ENCODE measurements around the gene BMP4.

Gene BMP4

DNA sequence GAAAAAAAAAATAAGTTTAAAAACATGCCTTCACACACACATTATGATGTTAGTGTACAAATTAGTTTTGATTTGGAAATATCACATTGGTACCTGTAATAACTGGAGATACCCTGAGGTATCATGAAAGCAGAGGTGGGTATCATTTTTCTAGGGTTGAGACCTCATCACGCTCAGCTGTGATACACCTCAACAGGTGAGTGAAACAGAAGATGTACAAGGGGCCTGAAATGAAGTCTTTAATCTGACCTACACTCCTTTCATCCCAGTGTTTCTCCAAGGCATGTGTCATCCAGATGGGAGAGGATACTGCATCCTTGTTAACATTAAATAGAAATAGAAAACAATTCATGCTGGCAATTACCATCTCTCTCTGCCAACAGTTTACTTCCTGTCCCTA is 7.4 kb downstream of the BMP4 start:
- 100% methylated on average over 1 of the region's 1 CpG for WGBS
- Histone ChIP-seq H3K4me3 (ENCODE audit: insufficient read depth in 1 of 2, low read depth in 1 of 2, low read length in 2 of 2) (no peak overlapping the region), H3K23ac (ENCODE audit: low read length in 2 of 2) (no peak overlapping the region), H2AFZ (ENCODE audit: low read depth, low read length) (no peak overlapping the region), H3K79me1 (replicated peaks; ENCODE audit: low read length, poor library complexity, severe bottlenecking) (peaks cover 8% of the 10 kb centered on the region), H2BK12ac (ENCODE audit: low read length in 2 of 2) (no peak overlapping the region), H3K4me1 (ENCODE audit: control insufficient read depth, insufficient read depth, low read depth, low read length) (peaks cover 23% of the 10 kb centered on the region), H3K9ac (ENCODE audit: low read length) (no peak overlapping the region), H2AK5ac (ENCODE audit: low read length, severe bottlenecking) (no peak overlapping the region), H2BK15ac (ENCODE audit: low read depth, poor library complexity, severe bottlenecking) (no peak overlapping the region), H3K27ac (ENCODE audit: low read length, poor library complexity, severe bottlenecking) (no peak overlapping the region), H3K36me3 (ENCODE audit: control insufficient read depth in 1 of 2, insufficient read depth in 2 of 2, low read depth in 1 of 2, low read length in 2 of 2) (peaks cover 15 to 34% of the 10 kb centered on the region in 2 experiments), H3K4me2 (ENCODE audit: low read length, poor library complexity, severe bottlenecking) (no peak overlapping the region), H3K18ac (ENCODE audit: low read depth in 1 of 2, low read length in 2 of 2) (no peak overlapping the region), H4K8ac (ENCODE audit: low read length) (no peak overlapping the region), H3K14ac (ENCODE audit: low read length in 2 of 2) (no peak overlapping the region), H3K27me3 (ENCODE audit: control insufficient read depth in 1 of 2, insufficient read depth in 1 of 2, low read length in 2 of 2) (no peaks in the 10 kb centered on the region), H2BK5ac (ENCODE audit: low read depth, low read length, poor library complexity, severe bottlenecking) (no peak overlapping the region), H3K4ac (ENCODE audit: low read depth in 1 of 2, low read length in 2 of 2) (no peak overlapping the region), H2BK120ac (ENCODE audit: low read depth, low read length) (no peak overlapping the region), H3K9me3 (ENCODE audit: control insufficient read depth, low read length) (no peaks in the 10 kb centered on the region), H4K91ac (ENCODE audit: low read length) (no peak overlapping the region)
- no peak for DNase-seq

DNA sequence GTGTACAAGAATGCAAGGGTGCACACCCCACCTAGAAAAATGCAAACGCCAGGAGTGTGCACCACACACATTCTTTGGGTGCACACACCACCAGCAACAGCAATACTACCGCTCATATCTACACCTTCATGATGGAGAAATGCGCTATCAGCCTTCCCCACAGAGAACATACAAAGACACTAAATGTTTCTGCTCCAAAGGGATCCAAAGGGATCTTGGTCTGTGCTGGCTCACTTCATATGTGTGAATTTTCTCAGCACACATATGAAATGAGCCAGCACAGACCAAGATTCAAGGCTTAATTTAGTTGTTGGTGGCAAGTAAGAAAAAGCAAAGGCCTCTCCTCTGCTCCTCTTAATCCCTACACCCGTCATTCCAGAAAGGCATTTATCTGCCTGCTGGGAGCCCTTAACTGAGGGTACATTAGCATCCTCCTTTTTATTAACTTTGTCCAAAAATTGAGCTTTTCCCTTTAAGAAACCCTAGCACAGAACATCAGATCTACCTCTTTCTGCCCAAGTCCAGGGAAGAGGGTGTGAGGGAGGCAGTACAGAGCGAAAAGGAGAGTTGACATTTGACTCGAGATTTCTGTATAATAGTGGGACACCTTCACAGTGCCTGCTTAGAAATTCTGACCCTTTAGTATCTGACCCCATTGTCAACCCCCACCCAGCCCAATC is 8.3 kb downstream of the BMP4 start:
- Histone ChIP-seq H3K14ac (ENCODE audit: low read length in 2 of 2) (no peak overlapping the region), H2BK15ac (ENCODE audit: low read depth, poor library complexity, severe bottlenecking) (no peak overlapping the region), H3K9ac (ENCODE audit: low read length) (no peak overlapping the region), H3K4me2 (ENCODE audit: low read length, poor library complexity, severe bottlenecking) (no peak overlapping the region), H2BK120ac (ENCODE audit: low read depth, low read length) (no peak overlapping the region), H2AK5ac (ENCODE audit: low read length, severe bottlenecking) (peak overlapping the region; percentile 41), H3K4ac (ENCODE audit: low read depth in 1 of 2, low read length in 2 of 2) (no peak overlapping the region), H4K8ac (ENCODE audit: low read length) (no peak overlapping the region), H3K79me1 (replicated peaks; ENCODE audit: low read length, poor library complexity, severe bottlenecking) (peaks cover 8% of the 10 kb centered on the region), H3K36me3 (ENCODE audit: control insufficient read depth in 1 of 2, insufficient read depth in 2 of 2, low read depth in 1 of 2, low read length in 2 of 2) (peaks cover 15 to 34% of the 10 kb centered on the region in 2 experiments), H2AFZ (ENCODE audit: low read depth, low read length) (no peak overlapping the region), H3K23ac (ENCODE audit: low read length in 2 of 2) (no peak overlapping the region), H2BK12ac (ENCODE audit: low read length in 2 of 2) (no peak overlapping the region), H3K18ac (ENCODE audit: low read depth in 1 of 2, low read length in 2 of 2) (no peak overlapping the region), H4K91ac (ENCODE audit: low read length) (no peak overlapping the region), H3K27ac (ENCODE audit: low read length, poor library complexity, severe bottlenecking) (no peak overlapping the region), H3K9me3 (ENCODE audit: control insufficient read depth, low read length) (no peaks in the 10 kb centered on the region), H3K4me1 (ENCODE audit: control insufficient read depth, insufficient read depth, low read depth, low read length) (peaks cover 20% of the 10 kb centered on the region), H3K27me3 (ENCODE audit: control insufficient read depth in 1 of 2, insufficient read depth in 1 of 2, low read length in 2 of 2) (no peaks in the 10 kb centered on the region), H3K4me3 (ENCODE audit: insufficient read depth in 1 of 2, low read depth in 1 of 2, low read length in 2 of 2) (no peak overlapping the region), H2BK5ac (ENCODE audit: low read depth, low read length, poor library complexity, severe bottlenecking) (no peak overlapping the region)
- WGBS: 69% methylated on average over 4 of the region's 6 CpGs
- DNase-seq: no peak

DNA sequence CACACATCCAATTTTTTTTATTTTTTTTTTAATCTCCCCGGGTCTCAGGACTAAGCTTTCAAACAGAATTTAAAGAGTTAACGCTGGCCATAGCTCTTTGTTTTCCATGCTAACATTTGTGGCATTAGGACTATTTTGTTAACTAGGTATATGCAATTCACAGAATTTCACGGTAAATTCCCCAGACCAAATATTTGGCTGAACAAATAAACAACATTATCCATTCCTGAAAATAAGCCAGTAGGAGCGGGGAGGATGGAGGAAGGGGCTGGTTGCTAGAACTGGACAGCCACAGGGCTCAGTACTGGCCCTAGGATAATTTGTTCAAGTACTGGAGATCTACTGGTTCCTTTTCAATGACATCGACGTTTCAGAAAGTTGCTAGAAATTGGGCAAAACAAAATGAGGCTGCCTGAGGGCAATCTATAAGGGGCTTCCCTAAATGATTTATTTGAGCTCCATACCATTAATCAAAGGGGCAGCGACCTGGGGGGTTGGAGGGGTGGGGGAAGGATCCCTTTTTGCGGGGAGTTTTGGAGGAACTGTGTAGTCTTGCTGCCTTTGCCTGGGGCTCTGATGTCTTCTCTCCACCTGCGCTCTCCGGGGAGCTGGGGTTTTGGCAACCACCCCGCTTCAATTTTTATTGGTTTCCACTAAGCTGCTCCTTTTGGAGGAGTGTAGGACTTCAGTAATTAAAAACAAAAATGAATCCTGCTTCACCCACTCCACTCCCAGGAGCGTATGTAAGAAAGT is 9.0 kb downstream of the BMP4 start:
- 45% methylated on average over 8 of the region's 12 CpGs for WGBS

DNA sequence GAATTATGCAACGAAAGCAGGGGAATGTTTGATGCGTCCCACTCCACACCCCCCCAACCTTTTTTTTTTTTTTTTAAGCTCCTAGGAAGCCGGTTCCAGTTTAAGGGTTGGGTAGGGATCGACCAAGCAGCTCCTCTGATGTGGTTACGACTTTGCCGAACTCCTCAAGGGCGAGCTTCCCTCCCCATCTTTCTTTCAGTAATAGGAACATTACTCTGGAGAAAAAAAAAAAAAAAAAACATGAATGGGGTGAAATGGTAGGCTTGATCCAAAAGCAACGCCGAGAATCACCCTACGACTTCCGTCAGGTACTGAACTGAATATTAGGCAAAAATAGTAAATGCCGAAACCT is 9.6 kb downstream of the BMP4 start:
- H3K27ac ChIP-seq (ENCODE audit: low read length, poor library complexity, severe bottlenecking): no peak overlapping the region
- H3K4me2 ChIP-seq (ENCODE audit: low read length, poor library complexity, severe bottlenecking): peak overlapping the region; percentile 98
- H3K36me3 ChIP-seq (ENCODE audit: control insufficient read depth in 1 of 2, insufficient read depth in 2 of 2, low read depth in 1 of 2, low read length in 2 of 2): peaks cover 15 to 33% of the 10 kb centered on the region in 2 experiments
- H2AK5ac ChIP-seq (ENCODE audit: low read length, severe bottlenecking): no peak overlapping the region
- H3K4me1 ChIP-seq (ENCODE audit: control insufficient read depth, insufficient read depth, low read depth, low read length): peaks cover 19% of the 10 kb centered on the region
- H2AFZ ChIP-seq (ENCODE audit: low read depth, low read length): no peak overlapping the region
- peak overlapping the region in 1 of 2 experiments; percentile 92 for H3K23ac ChIP-seq (ENCODE audit: low read length in 2 of 2)
- H2BK15ac ChIP-seq (ENCODE audit: low read depth, poor library complexity, severe bottlenecking): no peak overlapping the region
- peak overlapping the region; percentile 11 for H2BK120ac ChIP-seq (ENCODE audit: low read depth, low read length)
- no peak for DNase-seq
- no peaks in the 10 kb centered on the region for H3K9me3 ChIP-seq (ENCODE audit: control insufficient read depth, low read length)
- H3K18ac ChIP-seq (ENCODE audit: low read depth in 1 of 2, low read length in 2 of 2): no peak overlapping the region
- H3K27me3 ChIP-seq (ENCODE audit: control insufficient read depth in 1 of 2, insufficient read depth in 1 of 2, low read length in 2 of 2): no peaks in the 10 kb centered on the region
- no peak overlapping the region for H2BK12ac ChIP-seq (ENCODE audit: low read length in 2 of 2)
- H3K4ac ChIP-seq (ENCODE audit: low read depth in 1 of 2, low read length in 2 of 2): peak overlapping the region in 1 of 2 experiments; percentile 13
- no peak overlapping the region for H4K91ac ChIP-seq (ENCODE audit: low read length)
- WGBS: 68% methylated on average over 5 of the region's 12 CpGs
- H3K4me3 ChIP-seq (ENCODE audit: insufficient read depth in 1 of 2, low read depth in 1 of 2, low read length in 2 of 2): peak overlapping the region in 1 of 2 experiments; percentile 61
- no peak overlapping the region for H3K14ac ChIP-seq (ENCODE audit: low read length in 2 of 2)
- no peak overlapping the region for H4K8ac ChIP-seq (ENCODE audit: low read length)
- no peak overlapping the region for H3K9ac ChIP-seq (ENCODE audit: low read length)
- no peak overlapping the region for H2BK5ac ChIP-seq (ENCODE audit: low read depth, low read length, poor library complexity, severe bottlenecking)
- peaks cover 8% of the 10 kb centered on the region for H3K79me1 ChIP-seq (replicated peaks; ENCODE audit: low read length, poor library complexity, severe bottlenecking)

More for the DNA sequence above, 9.0 kb downstream of the BMP4 start:
- Histone ChIP-seq H4K91ac (ENCODE audit: low read length) (no peak overlapping the region), H3K79me1 (replicated peaks; ENCODE audit: low read length, poor library complexity, severe bottlenecking) (peaks cover 8% of the 10 kb centered on the region), H3K36me3 (ENCODE audit: control insufficient read depth in 1 of 2, insufficient read depth in 2 of 2, low read depth in 1 of 2, low read length in 2 of 2) (peaks cover 15 to 34% of the 10 kb centered on the region in 2 experiments), H3K27me3 (ENCODE audit: control insufficient read depth in 1 of 2, insufficient read depth in 1 of 2, low read length in 2 of 2) (no peaks in the 10 kb centered on the region), H3K4me3 (ENCODE audit: insufficient read depth in 1 of 2, low read depth in 1 of 2, low read length in 2 of 2) (no peak overlapping the region), H3K4me1 (ENCODE audit: control insufficient read depth, insufficient read depth, low read depth, low read length) (peaks cover 20% of the 10 kb centered on the region), H3K4me2 (ENCODE audit: low read length, poor library complexity, severe bottlenecking) (no peak overlapping the region), H4K8ac (ENCODE audit: low read length) (no peak overlapping the region), H2BK12ac (ENCODE audit: low read length in 2 of 2) (no peak overlapping the region), H2AFZ (ENCODE audit: low read depth, low read length) (no peak overlapping the region), H2BK120ac (ENCODE audit: low read depth, low read length) (no peak overlapping the region), H3K9ac (ENCODE audit: low read length) (no peak overlapping the region), H2BK15ac (ENCODE audit: low read depth, poor library complexity, severe bottlenecking) (no peak overlapping the region), H3K9me3 (ENCODE audit: control insufficient read depth, low read length) (no peaks in the 10 kb centered on the region), H3K14ac (ENCODE audit: low read length in 2 of 2) (no peak overlapping the region), H3K4ac (ENCODE audit: low read depth in 1 of 2, low read length in 2 of 2) (no peak overlapping the region), H2BK5ac (ENCODE audit: low read depth, low read length, poor library complexity, severe bottlenecking) (no peak overlapping the region), H3K23ac (ENCODE audit: low read length in 2 of 2) (no peak overlapping the region), H3K18ac (ENCODE audit: low read depth in 1 of 2, low read length in 2 of 2) (no peak overlapping the region), H3K27ac (ENCODE audit: low read length, poor library complexity, severe bottlenecking) (no peak overlapping the region), H2AK5ac (ENCODE audit: low read length, severe bottlenecking) (no peak overlapping the region)
- DNase-seq: peak; percentile 54
